Vagina (tissue), 2 donors: Measurements from ENCODE around the gene PPDPF.

Experiments used
- CTCF ChIP-seq, 3 experiments: fragments of 450-650 bp in 2 of 3; fragments of 200-600 bp in 1 of 3; sonication (generic) in 1 of 3; IDR thresholded peaks; one replicate each; pipeline ENCODE4 v1.5.1; 2017 to 2019; ENCODE audit warnings: antibody characterized with exemption in 3 of 3, mild to moderate bottlenecking in 2 of 3, moderate library complexity in 2 of 3
- POLR2A ChIP-seq, 2 donors: fragments of 450-650 bp; IDR thresholded peaks; one replicate each; pipeline ENCODE4 v1.6.1; 2017; ENCODE audit warnings: antibody characterized with exemption in 2 of 2, mild to moderate bottlenecking in 2 of 2, moderate library complexity in 2 of 2
- POLR2AphosphoS5 ChIP-seq, 2 donors: sonication (generic); formaldehyde crosslinking; IDR thresholded peaks; one replicate each; pipeline ENCODE4 v1.9.0; 2017; ENCODE audit warnings: antibody characterized with exemption in 2 of 2, mild to moderate bottlenecking in 2 of 2, low read depth in 1 of 2; ENCODE audit not compliant: insufficient read depth in 1 of 2

DNA sequence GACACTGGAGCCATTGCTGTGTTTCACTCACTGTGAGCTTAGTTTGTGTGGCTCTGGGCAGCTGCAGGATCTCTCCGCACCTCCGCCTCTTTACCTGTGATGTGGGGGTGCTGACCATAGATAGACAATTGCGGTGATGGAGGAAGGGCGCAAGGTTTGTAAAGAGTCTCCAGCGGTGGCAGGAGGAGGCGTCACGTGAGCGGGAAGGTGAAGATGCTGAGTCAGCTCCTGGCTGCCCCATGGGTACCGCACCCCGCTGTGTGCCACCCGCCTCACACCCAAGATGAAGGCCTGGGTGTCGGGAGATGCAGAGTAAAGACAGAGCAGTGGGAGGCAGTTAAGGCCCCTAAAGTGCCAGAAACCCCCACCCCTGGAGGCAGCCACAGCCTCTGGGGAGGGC, 39.1 kb upstream of the PPDPF start:
- TF ChIP-seq CTCF (IDR thresholded peaks at IDR 0.05), result no peak
- TF ChIP-seq POLR2A (IDR thresholded peaks at IDR 0.05), result no peak
- TF ChIP-seq POLR2AphosphoS5 (IDR thresholded peaks at IDR 0.05; ENCODE audit: insufficient read depth in 1 of 2, low read depth in 1 of 2), result no peak
